ENCODE data around the gene SPIN2A.
A peak's percentile ranks its signal among the peaks of the same experiment; 100 is the strongest.
"Not testable (repeated sequence)": the region's sequence is repeated elsewhere in the genome, so short reads cannot be mapped to it uniquely, and the experiment has no call there.

SPIN2A gene

DNA sequence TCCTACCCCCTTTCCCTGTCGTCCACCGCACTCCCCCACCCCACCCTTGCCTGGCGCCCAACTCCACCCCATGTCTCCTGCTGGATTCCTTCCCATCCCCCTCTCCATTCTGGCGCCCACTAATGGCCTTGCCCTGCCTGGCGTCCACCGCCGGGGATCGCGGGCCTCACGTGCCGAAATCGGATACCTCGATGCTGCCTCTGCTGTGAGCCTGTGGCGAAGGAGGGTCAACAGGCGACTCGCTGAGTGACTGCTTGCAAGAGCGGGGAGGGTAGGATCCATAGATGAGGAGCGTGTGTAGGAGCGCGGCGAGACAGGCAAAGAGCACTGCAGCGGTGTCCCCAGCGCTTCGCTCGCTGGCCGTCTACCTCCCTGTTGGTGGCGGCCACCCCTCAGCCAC, at the start of gene SPIN2A:
Gene SPIN2A (minus strand): TSS at position 325 of the 400 bp plus-strand sequence. CDS start 800 bp downstream, outside the sequence.
- FAIRE-seq, result not testable (repeated sequence)

DNA sequence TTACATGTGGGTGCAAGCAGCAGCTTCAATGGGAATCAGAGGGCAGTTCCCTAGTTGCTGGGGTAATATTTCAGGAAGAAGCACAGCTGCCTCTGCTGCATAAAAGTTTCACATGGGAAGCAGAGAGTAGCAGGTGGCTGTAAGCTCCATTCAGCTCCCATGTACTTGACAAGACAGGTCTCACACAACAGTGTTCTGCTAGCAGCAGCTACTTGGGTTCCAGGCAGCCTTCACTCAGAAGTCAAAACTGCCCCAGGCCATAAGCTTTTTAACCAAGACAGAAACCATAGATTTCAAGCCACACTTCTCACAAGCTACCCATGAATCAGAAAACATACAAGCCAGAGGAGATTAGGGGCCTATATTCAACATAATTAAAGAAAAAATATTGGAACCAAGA, 41.4 kb upstream of the SPIN2A start:
- no peak for FAIRE-seq

- no peak for FAIRE-seq
Measured at GRCh38 chrX:57177070-57177469, 39.9 kb upstream of the SPIN2A start.

DNA sequence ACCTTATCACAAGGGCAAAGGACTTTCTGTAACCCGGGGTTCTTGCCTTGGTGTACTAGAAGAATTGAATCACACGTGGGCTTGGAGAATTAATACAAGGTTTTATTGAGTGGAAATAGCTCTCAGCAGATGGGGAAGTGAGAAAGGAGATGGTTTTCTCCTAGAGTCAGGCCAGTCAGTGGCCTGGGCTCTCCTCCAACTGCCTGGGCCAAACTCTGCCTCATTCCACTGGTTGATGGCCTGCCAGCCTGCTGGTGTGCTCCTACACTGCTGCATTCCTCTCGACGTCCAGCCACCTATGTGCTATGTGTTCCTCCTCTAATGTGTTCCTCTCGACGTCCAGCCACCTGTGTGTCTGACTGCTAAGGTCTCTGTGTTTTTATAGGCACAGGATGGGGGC, 35.3 kb upstream of the SPIN2A start:
- FAIRE-seq, result no peak

DNA sequence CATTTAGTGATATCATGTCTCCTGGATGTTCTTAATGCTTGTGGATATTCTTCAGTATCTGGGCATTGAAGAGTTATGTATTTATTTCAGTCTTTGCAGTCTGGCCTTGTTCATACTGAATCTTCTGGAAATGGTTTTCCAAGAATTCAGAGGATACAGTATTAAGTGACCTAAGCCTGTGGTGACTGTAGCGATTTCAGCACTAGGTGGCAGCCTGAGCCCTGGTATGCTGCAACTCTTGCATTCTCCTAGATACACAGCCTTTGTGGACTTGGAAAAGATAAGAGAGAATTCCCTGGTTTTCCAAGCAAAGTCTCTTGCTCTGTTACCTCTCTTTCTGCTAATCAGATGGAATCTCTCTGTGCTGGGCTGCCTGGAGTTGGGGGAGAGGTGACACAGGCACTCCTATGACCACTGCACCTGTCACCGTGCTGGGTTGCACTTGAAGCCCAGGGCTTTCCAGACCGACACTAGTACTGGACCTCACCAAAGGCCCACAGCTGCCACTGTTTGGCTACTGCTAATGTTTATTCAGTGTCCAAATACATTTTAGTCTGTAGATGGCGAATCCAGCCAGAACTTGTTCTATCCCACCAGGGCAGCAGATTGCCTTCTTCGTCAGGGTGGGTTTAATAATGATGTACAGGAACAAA, 19.3 kb upstream of the SPIN2A start:
- peak; percentile 72 for FAIRE-seq

DNA sequence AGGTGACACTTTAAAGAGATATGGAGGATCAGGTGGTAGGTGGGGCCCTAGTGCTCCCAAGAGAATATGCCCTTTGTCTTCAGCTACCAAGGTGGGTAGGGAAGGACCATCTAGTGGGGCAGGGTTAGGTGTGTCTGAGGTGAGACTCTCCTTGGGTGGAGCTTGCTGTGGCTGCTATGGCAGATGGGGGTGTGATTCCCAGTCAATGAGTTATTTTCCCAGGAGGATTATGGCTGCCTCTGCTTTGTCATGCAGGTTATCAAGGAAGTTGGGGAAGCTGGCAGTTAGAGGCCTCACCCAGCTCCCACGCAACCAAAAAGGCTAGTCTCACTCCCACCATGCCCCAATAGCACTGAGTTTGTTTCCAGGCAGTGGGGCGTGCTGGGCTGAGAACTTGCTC, 18.0 kb upstream of the SPIN2A start:
- no peak for FAIRE-seq

GRCh38 chrX:57152222-57152621, 15.0 kb upstream of the SPIN2A start:
- FAIRE-seq, result not testable (repeated sequence)

DNA sequence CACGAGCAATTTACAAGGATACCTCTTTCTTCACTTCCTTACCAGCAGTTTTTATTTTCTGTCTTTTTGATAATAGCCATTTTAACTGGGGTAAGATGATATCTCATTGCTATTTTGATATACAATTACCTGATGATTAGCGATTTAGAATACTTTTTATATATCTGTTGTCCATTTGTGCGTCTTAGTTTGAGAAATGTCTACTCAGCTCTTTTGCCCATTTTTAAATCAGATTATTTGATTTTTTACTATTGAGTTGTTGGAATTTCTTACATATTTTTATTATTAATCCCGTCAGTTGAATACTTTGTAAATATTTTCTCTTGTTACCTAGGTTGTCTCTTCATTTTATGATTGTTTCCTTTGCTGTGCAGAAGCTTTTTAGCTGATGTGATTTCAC, 1.5 kb upstream of the SPIN2A start:
- FAIRE-seq, result no peak

GRCh38 chrX:57137501-57137900, 304 bp upstream of the SPIN2A start:
- FAIRE-seq, result no peak

GRCh38 chrX:57136589-57136988, 608 bp downstream of the SPIN2A start:
- not testable (repeated sequence) for FAIRE-seq

DNA sequence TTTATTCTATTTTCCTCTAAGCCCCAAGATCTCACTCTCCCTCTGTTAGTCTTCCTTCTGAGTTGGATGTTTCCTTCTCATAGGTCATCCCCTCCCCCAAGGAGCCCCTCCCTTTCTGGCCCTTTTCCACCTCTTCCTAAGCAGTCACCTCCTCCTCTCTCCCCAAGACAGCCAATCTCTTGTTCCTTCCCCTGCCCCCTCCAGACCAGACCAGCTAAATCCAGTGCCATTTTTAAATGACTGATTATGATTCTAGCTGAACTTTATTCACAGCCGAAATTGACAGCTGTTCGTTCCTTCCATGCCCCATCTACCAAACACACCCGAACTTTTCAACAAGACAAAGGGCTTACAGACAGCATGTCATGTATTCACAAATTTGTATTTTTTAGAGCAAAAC, 1.9 kb downstream of the SPIN2A start:
- no peak for FAIRE-seq

DNA sequence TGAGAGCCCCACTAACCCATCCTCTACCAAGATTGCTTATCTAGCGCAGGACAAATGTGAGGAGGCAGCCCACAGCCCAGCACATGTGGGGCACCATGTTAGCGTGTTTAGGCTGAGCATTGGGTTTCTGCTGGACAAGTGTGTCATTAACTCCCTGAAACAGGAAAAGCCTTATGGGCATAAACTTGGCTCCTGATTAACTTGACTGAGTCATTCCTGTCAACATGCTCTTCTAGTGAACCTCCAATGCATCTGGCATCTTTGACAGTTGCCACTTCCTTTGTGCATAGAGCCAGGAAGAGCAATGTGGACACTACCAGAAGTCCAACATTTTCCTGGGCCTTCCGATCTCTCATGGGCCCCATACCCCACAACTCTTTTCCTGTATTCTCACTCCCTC, 2.5 kb downstream of the SPIN2A start:
- FAIRE-seq, result no peak

DNA sequence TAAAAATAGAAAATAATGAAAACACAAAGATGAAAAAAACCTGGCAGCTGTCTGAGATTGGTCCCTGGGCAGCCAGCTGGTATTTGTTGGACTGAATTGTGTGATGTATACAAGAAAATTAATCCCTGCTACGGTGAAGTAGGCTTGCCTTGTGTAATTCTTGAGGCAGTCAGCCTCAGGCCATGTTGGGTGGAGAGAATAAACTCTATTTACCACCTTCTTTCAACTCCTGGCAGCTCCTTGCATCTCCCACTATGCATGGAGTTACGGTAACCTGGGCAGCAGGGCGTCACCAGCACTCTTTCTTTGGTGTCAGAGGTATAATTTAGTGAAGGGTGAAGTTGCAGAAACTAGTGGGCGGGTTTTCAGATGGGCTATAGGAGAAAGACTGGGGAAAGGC, 3.5 kb downstream of the SPIN2A start:
- FAIRE-seq, result no peak

- FAIRE-seq, result not testable (repeated sequence)
Measured at GRCh38 chrX:57133284-57133683, 3.9 kb downstream of the SPIN2A start.

DNA sequence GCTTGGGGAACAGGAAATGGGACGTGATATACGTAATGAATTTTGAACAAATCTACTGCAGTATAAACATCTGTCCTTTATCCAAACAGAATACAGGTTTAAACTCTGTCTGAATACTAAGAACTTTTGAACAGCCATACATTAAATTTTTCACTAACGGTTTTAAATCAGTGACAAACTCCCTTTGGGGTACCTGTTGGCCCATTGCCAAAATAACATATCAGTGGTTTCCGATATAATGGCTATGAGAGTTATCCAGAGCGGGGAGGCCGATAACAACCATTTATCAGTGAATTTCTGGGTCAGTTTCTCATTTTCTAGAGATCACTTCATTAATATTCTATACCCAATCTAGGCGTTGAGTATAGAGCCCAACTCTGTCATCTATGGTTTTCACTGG, 5.2 kb downstream of the SPIN2A start:
- FAIRE-seq, result no peak

GRCh38 chrX:57121816-57122215, 15.4 kb downstream of the SPIN2A start:
- no peak for FAIRE-seq

GRCh38 chrX:57121162-57121755, 15.9 kb downstream of the SPIN2A start, which contains the start of gene SPIN2B:
Gene SPIN2B, minus strand, starts transcription at chrX:57121548.
- peak; percentile 65 for FAIRE-seq

- not testable (repeated sequence) for FAIRE-seq
Measured at GRCh38 chrX:57120619-57121161, 16.5 kb downstream of the SPIN2A start.

GRCh38 chrX:57119416-57119815, 17.8 kb downstream of the SPIN2A start:
- FAIRE-seq, result no peak

GRCh38 chrX:57117566-57117965, 19.6 kb downstream of the SPIN2A start:
- not testable (repeated sequence) for FAIRE-seq

GRCh38 chrX:57104921-57105398, 32.2 kb downstream of the SPIN2A start:
- FAIRE-seq, result no peak

DNA sequence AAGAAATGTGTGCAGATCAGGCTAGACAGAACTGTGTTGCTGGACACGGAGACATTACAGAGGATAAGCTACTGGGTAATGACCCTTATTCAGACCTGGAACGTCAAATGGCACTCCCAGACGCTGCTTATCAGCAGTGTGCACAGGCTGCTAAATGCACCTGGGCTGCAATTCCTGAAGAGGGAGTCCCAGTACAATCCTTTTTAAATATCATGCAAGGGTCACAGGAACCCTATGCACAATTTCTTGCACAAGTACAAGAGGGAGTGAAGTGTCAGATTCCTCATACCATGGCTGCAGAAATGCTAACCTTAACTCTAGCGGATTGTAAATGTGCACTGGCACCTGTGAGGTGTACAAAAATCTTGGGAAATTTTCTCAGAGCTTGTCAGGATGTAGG, 32.8 kb downstream of the SPIN2A start:
- FAIRE-seq, result no peak

- no peak for FAIRE-seq
Measured at GRCh38 chrX:57103489-57103888, 33.7 kb downstream of the SPIN2A start.

DNA sequence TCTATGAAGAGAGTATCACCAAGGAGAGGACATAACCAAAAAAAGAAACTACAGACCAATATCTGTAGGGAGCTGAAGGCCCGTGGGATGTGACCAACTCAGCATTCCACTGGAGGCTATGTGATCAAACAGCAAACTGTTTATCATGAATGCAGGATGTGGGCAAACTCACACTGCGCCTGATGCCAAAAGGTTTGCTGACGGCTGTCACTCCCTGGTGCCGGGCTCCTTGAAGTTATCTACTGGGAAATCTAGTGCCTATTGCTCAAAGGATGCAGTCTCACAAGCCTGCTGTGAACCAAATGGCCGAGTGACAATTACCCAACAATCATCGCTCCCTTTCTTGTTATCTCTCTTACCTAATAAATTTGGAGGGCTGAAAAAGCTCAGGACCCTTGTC, 34.3 kb downstream of the SPIN2A start:
- not testable (repeated sequence) for FAIRE-seq
